SIG-M5 treated with dmso at 0.1 percent for 504 hours (cell line): ENCODE results near the gene ZSCAN20.

ENCODE experiments used
- DNase-seq: peaks from one replicate; lab custom pipeline; 2025; ENCODE audit not compliant: unreplicated experiment; lab: John Stamatoyannopoulos, UW

ZSCAN20 gene

GRCh38 chr1:33443080-33443704, 29.3 kb upstream of the ZSCAN20 start:
- no peak for DNase-seq

- no peak for DNase-seq
These were observed 28.7 kb upstream of the ZSCAN20 start for GRCh38 chr1:33443705-33444180.

GRCh38 chr1:33445108-33445507, 27.3 kb upstream of the ZSCAN20 start:
- DNase-seq: no peak

- DNase-seq: no peak
These were observed 25.9 kb upstream of the ZSCAN20 start for GRCh38 chr1:33446590-33446989.

- no peak for DNase-seq
These were observed 17.7 kb upstream of the ZSCAN20 start for GRCh38 chr1:33454646-33455282.

- DNase-seq: peak; percentile 53
These were observed 16.6 kb upstream of the ZSCAN20 start for GRCh38 chr1:33455539-33456501.

GRCh38 chr1:33456502-33456886, 16.0 kb upstream of the ZSCAN20 start:
- DNase-seq: no peak

- no peak for DNase-seq
These were observed 12.8 kb upstream of the ZSCAN20 start for GRCh38 chr1:33459691-33460090.

GRCh38 chr1:33460144-33460543, 12.3 kb upstream of the ZSCAN20 start:
- no peak for DNase-seq

- DNase-seq: peak; percentile 57
These were observed 11.4 kb upstream of the ZSCAN20 start for GRCh38 chr1:33460947-33461629.

- DNase-seq: no peak
These were observed 9.9 kb upstream of the ZSCAN20 start for GRCh38 chr1:33462405-33463164.

- DNase-seq: no peak
These were observed 7.9 kb upstream of the ZSCAN20 start for GRCh38 chr1:33464552-33464951.

GRCh38 chr1:33465316-33465715, 7.1 kb upstream of the ZSCAN20 start:
- DNase-seq: no peak

GRCh38 chr1:33466159-33466558, 6.3 kb upstream of the ZSCAN20 start:
- no peak for DNase-seq

GRCh38 chr1:33468011-33468410, 4.4 kb upstream of the ZSCAN20 start:
- DNase-seq: no peak

GRCh38 chr1:33468531-33468930, 3.9 kb upstream of the ZSCAN20 start:
- no peak for DNase-seq

- DNase-seq: no peak
These were observed 3.5 kb upstream of the ZSCAN20 start for GRCh38 chr1:33468967-33469366.

GRCh38 chr1:33469691-33470090, 2.8 kb upstream of the ZSCAN20 start:
- no peak for DNase-seq

GRCh38 chr1:33470495-33471012, 1.9 kb upstream of the ZSCAN20 start:
- peak; percentile 74 for DNase-seq

- DNase-seq: no peak
These were observed 1.0 kb upstream of the ZSCAN20 start for GRCh38 chr1:33471416-33471815.
